HG03095 (cell line): ENCODE data around the gene PPP1R1B.

Experiments used
- ATAC-seq: cut with Tn5 transposase; IDR thresholded peaks from one replicate; pipeline ENCODE4 v1.9.1; 2021; ENCODE audit warnings: moderate library complexity; ENCODE audit not compliant: unreplicated experiment

Gene PPP1R1B

DNA sequence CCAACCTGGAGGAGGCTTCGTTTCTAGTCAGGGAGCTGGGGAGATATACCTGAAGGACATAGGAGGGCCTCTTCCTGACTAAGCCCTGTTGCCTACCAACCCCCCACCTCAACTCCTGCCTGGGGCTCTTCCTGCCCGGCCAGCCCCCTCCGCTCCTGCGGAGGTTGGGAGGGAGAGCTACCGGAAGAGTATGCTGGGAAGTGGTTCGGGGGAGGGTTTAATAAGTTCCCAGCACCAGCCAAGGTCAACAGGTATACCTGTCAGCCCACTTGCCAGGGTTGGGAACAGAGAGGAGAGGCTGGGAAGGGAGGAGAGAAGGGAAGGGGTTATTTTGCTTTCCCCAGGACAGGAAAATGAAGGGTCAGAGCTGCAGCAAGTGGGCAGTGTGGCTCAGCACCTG is 4.7 kb downstream of the PPP1R1B start:
- ATAC-seq = no peak

GRCh38 chr17:39632153-39632941 is 5.6 kb downstream of the PPP1R1B start:
- ATAC-seq = no peak

DNA sequence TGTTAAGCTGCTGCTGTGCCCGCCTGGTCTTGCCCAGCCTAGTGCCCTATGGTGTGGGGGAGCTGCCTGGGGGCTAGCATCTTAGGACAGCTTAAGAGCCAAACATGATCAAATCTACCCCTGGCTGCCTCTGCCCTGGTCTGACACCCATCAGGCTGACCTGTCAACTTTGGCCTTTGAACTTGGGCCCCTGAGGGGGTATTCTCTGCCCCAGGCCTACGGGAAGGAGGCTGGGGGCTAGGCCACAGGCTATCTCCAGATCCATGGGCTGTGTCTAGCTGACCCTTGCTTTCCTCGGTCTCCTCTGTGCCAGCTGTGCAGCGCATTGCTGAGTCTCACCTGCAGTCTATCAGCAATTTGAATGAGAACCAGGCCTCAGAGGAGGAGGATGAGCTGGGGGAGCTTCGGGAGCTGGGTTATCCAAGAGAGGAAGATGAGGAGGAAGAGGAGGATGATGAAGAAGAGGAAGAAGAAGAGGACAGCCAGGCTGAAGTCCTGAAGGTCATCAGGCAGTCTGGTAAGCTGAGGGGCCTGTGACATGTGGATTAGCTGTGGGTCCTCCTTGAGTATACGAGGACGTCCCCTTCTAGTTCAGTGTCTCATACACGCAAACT is 6.9 kb downstream of the PPP1R1B start:
- no peak for ATAC-seq

DNA sequence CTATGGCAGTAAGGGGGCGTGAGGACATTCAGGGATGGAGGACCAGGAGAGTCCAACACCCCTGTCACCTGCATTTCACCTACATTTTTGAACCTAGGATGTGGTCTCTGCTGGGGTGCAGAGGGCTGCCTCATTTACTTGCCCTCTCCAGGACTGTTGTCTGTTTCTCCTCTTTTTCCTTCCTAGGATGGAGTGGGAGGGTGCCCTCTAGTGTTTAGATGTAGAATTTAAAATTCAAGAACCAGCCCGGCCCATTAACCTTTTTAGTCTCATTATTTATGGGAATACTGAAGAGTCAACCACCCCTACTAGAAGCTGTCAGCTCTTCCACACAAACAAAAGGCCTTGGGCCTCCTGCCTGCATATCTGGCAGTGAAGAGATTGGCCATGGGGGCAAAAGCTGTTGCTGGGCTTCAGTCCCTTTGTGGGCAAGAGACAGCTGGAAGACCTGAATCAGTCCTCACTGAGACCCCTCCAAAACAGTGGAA is 7.7 kb downstream of the PPP1R1B start:
- ATAC-seq = no peak

DNA sequence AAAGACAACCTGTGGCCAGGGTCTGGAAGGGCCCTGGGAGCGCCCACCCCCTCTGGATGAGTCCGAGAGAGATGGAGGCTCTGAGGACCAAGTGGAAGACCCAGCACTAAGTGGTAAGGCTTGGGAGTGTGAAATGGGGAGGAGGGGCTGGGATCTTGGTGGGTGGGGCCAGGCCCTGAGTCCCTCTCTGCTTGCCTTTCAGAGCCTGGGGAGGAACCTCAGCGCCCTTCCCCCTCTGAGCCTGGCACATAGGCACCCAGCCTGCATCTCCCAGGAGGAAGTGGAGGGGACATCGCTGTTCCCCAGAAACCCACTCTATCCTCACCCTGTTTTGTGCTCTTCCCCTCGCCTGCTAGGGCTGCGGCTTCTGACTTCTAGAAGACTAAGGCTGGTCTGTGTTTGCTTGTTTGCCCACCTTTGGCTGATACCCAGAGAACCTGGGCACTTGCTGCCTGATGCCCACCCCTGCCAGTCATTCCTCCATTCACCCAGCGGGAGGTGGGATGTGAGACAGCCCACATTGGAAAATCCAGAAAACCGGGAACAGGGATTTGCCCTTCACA is 8.9 kb downstream of the PPP1R1B start:
- no peak for ATAC-seq

DNA sequence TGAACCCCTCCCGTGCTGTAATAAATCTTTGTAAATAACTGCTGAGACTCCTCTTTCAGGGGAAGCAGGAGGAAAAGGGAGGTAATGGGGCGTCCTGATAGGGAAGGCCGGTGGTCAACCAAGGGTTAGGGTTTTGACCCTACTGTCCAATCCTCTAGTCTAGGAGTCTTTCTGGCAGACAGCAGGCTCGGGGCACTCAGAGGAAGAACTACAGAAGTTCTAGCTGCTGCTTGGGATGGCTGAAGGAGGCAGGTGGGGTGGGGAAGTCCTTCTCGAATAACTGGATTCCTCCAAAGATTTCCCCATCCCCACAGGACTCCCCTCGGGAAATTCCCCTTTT is 9.8 kb downstream of the PPP1R1B start:
- ATAC-seq = peak; percentile 25

GRCh38 chr17:39636927-39637736 is 10.4 kb downstream of the PPP1R1B start, which contains the start of gene STARD3:
Gene STARD3, plus strand, starts transcription at chr17:39637144. Its CDS starts 16,388 bp downstream, at chr17:39653532.
- peak; percentile 76 for ATAC-seq

GRCh38 chr17:39638317-39638716 is 11.6 kb downstream of the PPP1R1B start:
- ATAC-seq = no peak

GRCh38 chr17:39639043-39639442 is 12.3 kb downstream of the PPP1R1B start:
- no peak for ATAC-seq

- no peak for ATAC-seq
Measured at GRCh38 chr17:39639566-39640458, 13.1 kb downstream of the PPP1R1B start.

DNA sequence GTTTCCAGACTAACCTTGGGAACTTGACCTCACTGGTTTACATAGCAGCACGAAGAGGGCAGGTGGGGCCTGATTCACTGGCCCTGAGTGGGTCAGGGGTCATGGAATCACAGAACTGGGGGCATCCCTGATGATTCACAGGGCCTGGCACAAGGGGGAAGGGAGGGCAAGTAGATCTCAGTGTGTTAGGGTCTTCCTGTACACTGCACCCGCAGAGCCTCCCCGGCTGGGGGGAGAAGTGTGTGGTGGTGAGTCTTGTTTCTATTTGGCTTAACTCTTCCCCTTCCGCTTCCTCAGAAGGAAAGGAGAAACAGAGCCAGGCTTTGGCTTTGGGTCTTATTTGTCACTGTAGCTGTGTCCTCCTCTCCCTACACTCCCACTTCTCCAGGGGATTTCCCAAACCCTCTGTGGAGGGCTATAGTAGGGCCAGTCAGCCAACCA is 13.9 kb downstream of the PPP1R1B start:
- no peak for ATAC-seq

GRCh38 chr17:39641097-39641496 is 14.3 kb downstream of the PPP1R1B start:
- no peak for ATAC-seq

DNA sequence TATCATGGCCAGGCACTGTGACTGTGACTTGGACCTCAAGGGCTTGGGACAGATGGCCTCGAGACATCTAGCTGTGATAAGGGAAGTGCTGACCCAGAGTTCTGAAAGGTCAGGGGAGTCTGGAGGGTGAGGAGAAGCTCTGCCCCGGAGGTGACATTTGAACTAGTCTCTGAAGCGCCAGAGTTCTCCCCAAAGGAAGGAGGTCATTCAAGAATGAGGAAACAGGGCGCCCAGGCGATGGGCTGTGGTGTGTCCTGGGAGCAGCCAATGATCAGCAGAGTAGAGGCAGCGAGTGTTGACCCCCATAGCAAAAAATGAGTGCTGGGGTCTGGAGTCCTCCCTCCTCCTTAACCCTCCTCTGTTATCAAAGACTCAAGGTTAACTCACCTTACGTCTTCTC is 15.1 kb downstream of the PPP1R1B start:
- ATAC-seq = no peak

- no peak for ATAC-seq
Measured at GRCh38 chr17:39642291-39643074, 15.7 kb downstream of the PPP1R1B start.

DNA sequence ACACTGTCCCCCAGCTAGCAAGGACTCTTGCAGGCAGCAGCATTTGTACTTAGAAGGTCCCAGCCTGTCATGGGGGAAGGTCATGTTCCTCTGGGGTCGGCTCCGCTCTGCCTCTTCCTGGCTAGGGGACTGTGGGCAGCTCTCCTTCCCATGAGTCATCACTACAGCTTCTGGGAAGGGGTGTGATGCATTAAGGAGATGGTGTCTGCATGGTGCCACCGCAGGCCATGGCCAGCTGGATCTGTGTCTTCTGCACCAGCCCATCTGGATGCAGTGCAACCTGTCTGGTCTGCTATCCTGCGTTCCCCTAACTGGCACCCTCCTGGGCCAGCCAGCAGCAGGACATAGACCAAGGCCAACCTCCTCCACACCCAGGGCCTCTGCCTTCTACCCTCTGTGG is 16.5 kb downstream of the PPP1R1B start:
- ATAC-seq = no peak

DNA sequence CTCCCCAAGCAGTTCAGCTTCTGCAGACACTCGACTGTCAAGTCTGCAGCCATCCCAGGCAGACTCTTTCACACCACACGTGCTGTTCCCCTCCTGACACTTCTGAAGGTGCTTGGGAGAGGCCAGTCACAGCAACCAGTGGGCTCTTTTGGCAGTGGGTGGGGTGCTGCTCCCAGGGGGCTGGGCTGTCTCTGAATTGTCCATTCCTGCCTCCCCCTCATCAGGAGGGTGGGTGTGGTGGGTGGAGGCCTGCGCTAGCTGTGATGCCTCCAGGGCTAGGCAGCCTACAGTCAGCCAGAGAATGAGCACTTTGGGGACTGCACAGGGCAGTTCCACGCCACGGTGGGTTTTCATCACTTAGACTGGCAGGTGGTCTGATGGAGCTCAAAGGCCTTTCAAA is 20.5 kb downstream of the PPP1R1B start:
- no peak for ATAC-seq

- ATAC-seq = no peak
Measured at GRCh38 chr17:39648616-39649366, 22.0 kb downstream of the PPP1R1B start.

DNA sequence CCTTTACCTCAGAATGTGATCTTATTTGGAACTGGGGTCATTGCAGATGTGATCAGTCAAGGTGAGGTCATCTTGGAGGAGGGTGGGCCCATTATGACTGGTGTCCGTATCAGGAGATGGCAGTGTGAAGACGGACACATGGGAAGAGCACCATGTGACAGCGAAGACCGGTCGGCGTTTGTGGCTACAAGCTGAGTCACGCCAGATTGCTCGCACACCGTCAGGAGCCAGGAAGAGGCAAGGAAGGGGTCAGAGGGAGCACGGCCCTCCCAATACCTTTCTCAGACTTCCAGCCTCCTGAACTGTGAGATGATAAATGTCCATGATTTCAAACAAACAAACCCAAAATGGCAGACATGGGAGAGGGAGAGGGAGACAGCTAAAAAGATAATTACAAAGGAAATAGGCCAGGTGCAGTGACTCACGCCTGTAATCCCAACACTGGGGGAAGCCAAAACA is 23.4 kb downstream of the PPP1R1B start:
- no peak for ATAC-seq
